GM12892 (cell line): Measurements from ENCODE around the gene POP4.

ENCODE experiments used
- DNase-seq: peaks from one replicate; pipeline ENCODE4 v3.0.0; 2011; ENCODE audit not compliant: insufficient read length
- FAIRE-seq: peaks from 2 replicates; lab custom pipeline; 2011; peaks lifted over from hg19 to GRCh38; lab: Jason Lieb, UNC
- POLR2A ChIP-seq: IDR thresholded peaks from 2 replicates; pipeline ENCODE4 v1.6.1; 2011; ENCODE audit warnings: low read depth, low read length, control low read depth
- POLR2AphosphoS5 ChIP-seq: IDR thresholded peaks from 2 replicates; pipeline ENCODE4 v1.6.1; 2011; ENCODE audit warnings: low read depth, low read length, control low read depth
- TAF1 ChIP-seq: IDR thresholded peaks from 2 replicates; pipeline ENCODE4 v1.6.1; 2011; ENCODE audit warnings: low read depth, mild to moderate bottlenecking, control low read depth, low read length, borderline replicate concordance

The POP4 gene

GRCh38 chr19:29658221-29658991, 52.3 kb downstream of the POP4 start:
- no peak for TF ChIP-seq TAF1
- TF ChIP-seq POLR2A, result no peak
- no peak for TF ChIP-seq POLR2AphosphoS5
- DNase-seq (no peak), FAIRE-seq (no peak)

GRCh38 chr19:29660835-29661234, 54.8 kb downstream of the POP4 start:
- DNase-seq (no peak), FAIRE-seq (no peak)
- TF ChIP-seq POLR2A (no peak), POLR2AphosphoS5 (no peak), TAF1 (no peak)

GRCh38 chr19:29662278-29662603, 56.2 kb downstream of the POP4 start:
- no peak for DNase-seq
- FAIRE-seq, result no peak
- TF ChIP-seq POLR2AphosphoS5, result no peak
- TF ChIP-seq POLR2A, result no peak
- TF ChIP-seq TAF1, result no peak

GRCh38 chr19:29662604-29663404, 56.7 kb downstream of the POP4 start:
- DNase-seq (no peak), FAIRE-seq (no peak)
- no peak for TF ChIP-seq POLR2A
- TF ChIP-seq POLR2AphosphoS5, result no peak
- no peak for TF ChIP-seq TAF1

GRCh38 chr19:29663861-29664752, 58.0 kb downstream of the POP4 start:
- no peak for DNase-seq
- no peak for FAIRE-seq
- TF ChIP-seq TAF1, result no peak
- TF ChIP-seq POLR2A, result no peak
- no peak for TF ChIP-seq POLR2AphosphoS5

GRCh38 chr19:29664753-29665214, 58.7 kb downstream of the POP4 start:
- FAIRE-seq (no peak), DNase-seq (no peak)
- TF ChIP-seq POLR2A (no peak), TAF1 (no peak), POLR2AphosphoS5 (no peak)

DNA sequence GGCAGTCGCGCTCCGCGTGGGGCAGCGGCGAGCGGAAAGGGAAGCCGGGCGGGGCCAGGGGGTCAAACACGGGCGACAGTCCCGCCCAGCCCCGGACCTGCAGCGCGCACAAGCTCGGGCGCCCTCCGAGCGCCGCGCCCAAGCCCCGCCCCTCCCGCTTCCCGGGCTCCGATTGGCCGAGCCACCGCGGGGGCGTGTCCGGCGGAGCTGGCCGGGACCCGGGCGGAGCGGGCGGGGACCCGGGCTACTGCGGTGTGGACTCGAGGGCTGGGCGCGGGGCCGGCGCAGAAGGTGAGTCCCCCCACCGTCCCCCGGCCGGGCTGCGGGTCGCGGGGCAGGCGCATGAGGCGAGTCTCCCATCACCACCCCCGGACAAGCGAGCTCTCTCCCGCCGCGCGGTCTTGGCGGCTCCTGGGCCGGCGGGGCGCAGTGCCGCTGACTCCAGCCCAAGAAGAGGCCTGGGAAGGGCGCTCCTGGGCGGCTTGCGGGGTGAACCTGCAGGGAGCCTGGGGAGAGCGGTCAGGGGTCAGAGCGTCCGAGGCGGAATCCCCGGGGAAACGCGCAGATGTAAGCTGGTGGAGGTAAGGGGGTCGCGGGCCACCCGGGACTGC, 59.2 kb downstream of the POP4 start, which contains the start of gene PLEKHF1:
PLEKHF1 (plus strand) TSS at position 247 of the 611 bp plus-strand sequence. CDS start 8,379 bp downstream, outside the sequence.
- TF ChIP-seq TAF1 (no peak), POLR2A (peak; percentile 41; the same call in 1 of the 2 replicates)
- FAIRE-seq, result peak; percentile 99
- DNase-seq, result peak; percentile 97

GRCh38 chr19:29665826-29666577, 59.9 kb downstream of the POP4 start:
- FAIRE-seq (peak; percentile 69), DNase-seq (no peak)

More at GRCh38 chr19:29665826-29666577, 59.9 kb downstream of the POP4 start:
- no peak for TF ChIP-seq POLR2A
- no peak for TF ChIP-seq POLR2AphosphoS5
- TF ChIP-seq TAF1, result no peak
